ENCODE data around the gene SLAMF1.
"Not testable (repeated sequence)": the region's sequence is repeated elsewhere in the genome, so short reads cannot be mapped to it uniquely, and the experiment has no call there.

The SLAMF1 gene

DNA sequence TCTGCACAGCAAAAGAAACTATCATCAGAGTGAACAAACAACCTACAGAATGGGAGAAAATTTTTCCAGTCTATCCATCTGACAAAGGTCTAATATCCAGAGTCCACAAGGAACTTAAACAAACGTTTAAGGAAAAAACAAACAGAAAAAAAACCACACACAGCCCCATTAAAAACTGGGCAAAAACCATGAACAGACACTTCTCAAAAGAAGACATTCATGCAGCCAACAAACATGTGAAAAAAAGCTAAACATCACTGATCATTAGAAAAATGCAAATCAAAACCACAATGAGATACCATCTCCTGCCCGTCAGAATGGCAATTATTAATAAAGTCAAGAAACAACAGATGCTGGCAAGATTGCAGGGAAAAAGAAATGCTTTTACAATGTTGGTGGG is 84.1 kb downstream of the SLAMF1 start:
- H3K4me3 Mint-ChIP-seq, result peak overlapping the region; percentile 3
- peaks cover 25% of the 10 kb centered on the region for H3K36me3 Mint-ChIP-seq
- H3K9me3 Mint-ChIP-seq (ENCODE audit: low read depth); H3K27me3 Mint-ChIP-seq: not testable (repeated sequence)
- peaks cover 96% of the 10 kb centered on the region for H3K4me1 Mint-ChIP-seq (ENCODE audit: low read depth)
- peak overlapping the region; percentile 4 for H3K27ac Mint-ChIP-seq

GRCh38 chr1:160560806-160561205 is 86.0 kb downstream of the SLAMF1 start:
- Mint-ChIP-seq H3K27me3 (no peaks in the 10 kb centered on the region), H3K4me3 (peak overlapping the region; percentile 75), H3K4me1 (ENCODE audit: low read depth) (peaks cover 89% of the 10 kb centered on the region), H3K9me3 (ENCODE audit: low read depth) (no peaks in the 10 kb centered on the region), H3K27ac (peak overlapping the region; percentile 92), H3K36me3 (peaks cover 25% of the 10 kb centered on the region)

DNA sequence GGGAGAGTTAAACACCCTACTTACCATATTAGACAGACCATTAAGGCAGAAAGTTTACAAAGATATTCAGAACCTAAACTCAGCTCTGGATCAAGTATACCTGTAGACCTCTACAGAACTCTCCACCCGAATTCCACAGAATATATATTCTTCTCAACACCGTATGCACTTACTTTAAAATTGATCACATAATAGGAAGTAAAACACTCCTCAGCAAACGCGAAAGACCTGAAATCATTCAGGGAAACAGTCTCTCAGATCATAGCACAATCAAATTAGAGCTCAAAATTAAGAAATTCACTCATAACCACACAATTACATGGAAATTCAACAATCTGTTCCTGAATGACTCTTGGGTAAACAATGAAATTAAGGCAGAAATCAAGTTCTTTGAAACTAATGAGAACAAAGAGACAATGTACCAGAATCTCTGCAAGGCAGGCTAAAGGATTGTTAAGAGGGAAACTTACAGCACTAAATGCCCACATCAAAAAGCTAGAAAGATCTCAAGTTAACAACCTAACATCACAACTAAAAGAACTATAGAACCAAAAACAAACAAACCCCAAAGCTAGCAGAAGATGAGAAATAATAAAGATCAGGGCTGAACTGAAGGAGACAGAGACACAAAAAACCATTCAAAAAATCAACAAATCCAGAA is 86.7 kb downstream of the SLAMF1 start:
- peak overlapping the region; percentile 75 for H3K4me3 Mint-ChIP-seq
- peak overlapping the region; percentile 92 for H3K27ac Mint-ChIP-seq
- no peaks in the 10 kb centered on the region for H3K27me3 Mint-ChIP-seq
- H3K36me3 Mint-ChIP-seq, result peaks cover 25% of the 10 kb centered on the region
- peaks cover 87% of the 10 kb centered on the region for H3K4me1 Mint-ChIP-seq (ENCODE audit: low read depth)
- no peaks in the 10 kb centered on the region for H3K9me3 Mint-ChIP-seq (ENCODE audit: low read depth)

GRCh38 chr1:160559437-160559836 is 87.4 kb downstream of the SLAMF1 start:
- H3K4me1 Mint-ChIP-seq (ENCODE audit: low read depth), result peaks cover 80% of the 10 kb centered on the region
- H3K27me3 Mint-ChIP-seq; H3K9me3 Mint-ChIP-seq (ENCODE audit: low read depth): not testable (repeated sequence)
- H3K4me3 Mint-ChIP-seq, result peak overlapping the region; percentile 75
- H3K27ac Mint-ChIP-seq, result peak overlapping the region; percentile 92
- H3K36me3 Mint-ChIP-seq, result peaks cover 19% of the 10 kb centered on the region

GRCh38 chr1:160558660-160559380 is 88.0 kb downstream of the SLAMF1 start:
- peak overlapping the region; percentile 92 for H3K27ac Mint-ChIP-seq
- peaks cover 18% of the 10 kb centered on the region for H3K36me3 Mint-ChIP-seq
- H3K4me3 Mint-ChIP-seq, result peak overlapping the region; percentile 75
- no peaks in the 10 kb centered on the region for H3K27me3 Mint-ChIP-seq
- peaks cover 73% of the 10 kb centered on the region for H3K4me1 Mint-ChIP-seq (ENCODE audit: low read depth)
- no peaks in the 10 kb centered on the region for H3K9me3 Mint-ChIP-seq (ENCODE audit: low read depth)
